Smooth muscle cell (in vitro differentiated cells): ENCODE data around the gene ZDHHC5. TPM values are rescaled to one million over a fixed set of nuclear protein-coding genes. Genes with fewer than 3 reads are reported as not detected.
A peak's percentile ranks its signal among the peaks of the same experiment; 100 is the strongest.

Experiments
- DNase-seq: peaks from one replicate; lab custom pipeline; 2025; ENCODE audit not compliant: unreplicated experiment; lab: John Stamatoyannopoulos, UW
- H2AFZ ChIP-seq: fragments of 200-600 bp; sonication (generic); 2 replicates; pipeline ENCODE4 v1.6.0; 2016; ENCODE audit warnings: antibody characterized with exemption, low read depth, mild to moderate bottlenecking
- H3F3A ChIP-seq: fragments of 200-600 bp; sonication (generic); 2 replicates; pipeline ENCODE4 v1.6.0; 2017; ENCODE audit warnings: antibody characterized with exemption, low read depth
- H3K27ac ChIP-seq: fragments of 200-600 bp; sonication (generic); 2 replicates; pipeline ENCODE4 v1.5.1; 2016; ENCODE audit warnings: low read depth, mild to moderate bottlenecking
- H3K27me3 ChIP-seq: fragments of 200-600 bp; sonication (generic); 2 replicates; pipeline ENCODE4 v1.6.1; 2016; ENCODE audit warnings: low read depth, mild to moderate bottlenecking
- H3K36me3 ChIP-seq: fragments of 200-600 bp; sonication (generic); 2 replicates; pipeline ENCODE4 v1.5.1; 2016; ENCODE audit warnings: low read depth
- H3K4me1 ChIP-seq: fragments of 200-600 bp; sonication (generic); 2 replicates; pipeline ENCODE4 v1.5.1; 2016; ENCODE audit warnings: low read depth
- H3K4me2 ChIP-seq: fragments of 200-600 bp; sonication (generic); 2 replicates; pipeline ENCODE4 v1.6.0; 2016; ENCODE audit warnings: mild to moderate bottlenecking
- H3K4me3 ChIP-seq: fragments of 200-600 bp; sonication (generic); 2 replicates; pipeline ENCODE4 v1.5.1; 2016; ENCODE audit warnings: mild to moderate bottlenecking
- H3K79me2 ChIP-seq: fragments of 200-600 bp; sonication (generic); 2 replicates; pipeline ENCODE4 v1.6.0; 2016; ENCODE audit warnings: low read depth, mild to moderate bottlenecking
- H3K9ac ChIP-seq: fragments of 200-600 bp; sonication (generic); 2 replicates; pipeline ENCODE4 v1.6.0; 2016; ENCODE audit warnings: low read depth
- H3K9me3 ChIP-seq: fragments of 200-600 bp; sonication (generic); replicated peaks from 2 replicates; pipeline ENCODE4 v1.5.1; 2016; ENCODE audit warnings: low read depth
- H4K20me1 ChIP-seq: fragments of 200-600 bp; sonication (generic); 2 replicates; pipeline ENCODE4 v1.6.0; 2016; ENCODE audit warnings: low read depth
- CTCF ChIP-seq: fragments of 200-600 bp; sonication (generic); IDR thresholded peaks from 2 replicates; pipeline ENCODE4 v1.5.1; 2017; ENCODE audit warnings: borderline replicate concordance, mild to moderate bottlenecking, antibody characterized with exemption; ENCODE audit not compliant: insufficient read depth, poor library complexity, severe bottlenecking
- WGBS: methylation state at CpG from one replicate; pipeline ENCODE4 v1.1.7; 2016; ENCODE audit warnings: low lambda C conversion rate; 5-methylcytosine and 5-hydroxymethylcytosine counted together
- polyA plus RNA-seq: library from polyadenylated mRNA; unstranded; fragments of >200 nt; fragmentation: Nextera tagmentation; extraction: Ambion mirVana; gene quantifications from 2 replicates; pipeline ENCODE4 v1.2.1, GENCODE V29; 2016
- total RNA-seq: library from RNA; depleted of rRNA; stranded (reverse); fragments of >200 nt; gene quantifications from 2 replicates; pipeline ENCODE4 v1.2.3, GENCODE V29; 2014

Gene ZDHHC5
- total and polyA plus RNA-seq, 2 experiments from 2014 or later: 34.5 to 38.0 TPM

GRCh38 chr11:57668434-57668782, 494 bp downstream of the ZDHHC5 start:
- H3K4me2 ChIP-seq: peak overlapping the region; percentile 92
- peak overlapping the region; percentile 98 for H3K27ac ChIP-seq
- no peaks in the 10 kb centered on the region for H3K9me3 ChIP-seq
- H3K4me3 ChIP-seq: peak overlapping the region; percentile 79
- peaks cover 50% of the 10 kb centered on the region for H3K79me2 ChIP-seq
- peak overlapping the region; percentile 62 for H2AFZ ChIP-seq
- no peaks in the 10 kb centered on the region for H3K36me3 ChIP-seq
- WGBS: under 1% methylated on average over 16 of the region's 31 CpGs
- peaks cover 31% of the 10 kb centered on the region for H4K20me1 ChIP-seq
- no peak for DNase-seq
- H3K4me1 ChIP-seq: peaks cover 15% of the 10 kb centered on the region
- no peaks in the 10 kb centered on the region for H3F3A ChIP-seq
- no peak for TF ChIP-seq CTCF
- peak overlapping the region; percentile 99 for H3K9ac ChIP-seq
- H3K27me3 ChIP-seq: no peaks in the 10 kb centered on the region

- H2AFZ ChIP-seq: no peak overlapping the region
- no peak overlapping the region for H3K9ac ChIP-seq
- no peak overlapping the region for H3K4me2 ChIP-seq
- H3K4me1 ChIP-seq: peaks cover 7% of the 10 kb centered on the region
- peaks cover 93% of the 10 kb centered on the region for H3K79me2 ChIP-seq
- no peak for TF ChIP-seq CTCF
- H3K9me3 ChIP-seq: no peaks in the 10 kb centered on the region
- H4K20me1 ChIP-seq: peaks cover 74% of the 10 kb centered on the region
- no peaks in the 10 kb centered on the region for H3F3A ChIP-seq
- no peak for DNase-seq
- no peaks in the 10 kb centered on the region for H3K36me3 ChIP-seq
- peak overlapping the region; percentile 49 for H3K27ac ChIP-seq
- no peak overlapping the region for H3K4me3 ChIP-seq
- H3K27me3 ChIP-seq: no peaks in the 10 kb centered on the region
These were observed 6.3 kb downstream of the ZDHHC5 start for GRCh38 chr11:57674251-57674650.

GRCh38 chr11:57675176-57675941, 7.4 kb downstream of the ZDHHC5 start:
- TF ChIP-seq CTCF: no peak
- H3K9me3 ChIP-seq: no peaks in the 10 kb centered on the region
- H2AFZ ChIP-seq: no peak overlapping the region
- no peaks in the 10 kb centered on the region for H3K36me3 ChIP-seq
- H3K4me2 ChIP-seq: peak overlapping the region; percentile 4
- no peaks in the 10 kb centered on the region for H3K4me1 ChIP-seq
- peaks cover 93% of the 10 kb centered on the region for H3K79me2 ChIP-seq
- H3K27me3 ChIP-seq: no peaks in the 10 kb centered on the region
- no peak for DNase-seq
- H3K4me3 ChIP-seq: no peak overlapping the region
- H3K9ac ChIP-seq: no peak overlapping the region
- no peaks in the 10 kb centered on the region for H3F3A ChIP-seq
- peaks cover 81% of the 10 kb centered on the region for H4K20me1 ChIP-seq
- H3K27ac ChIP-seq: peak overlapping the region; percentile 49
- 93% methylated on average over 3 of the region's 3 CpGs for WGBS

GRCh38 chr11:57679396-57679795, 11.5 kb downstream of the ZDHHC5 start:
- H3K36me3 ChIP-seq: peaks cover 11% of the 10 kb centered on the region
- H4K20me1 ChIP-seq: peaks cover 71% of the 10 kb centered on the region
- peak overlapping the region; percentile 67 for H3K27ac ChIP-seq
- TF ChIP-seq CTCF: no peak
- H3K9ac ChIP-seq: peak overlapping the region; percentile 16
- no peaks in the 10 kb centered on the region for H3K27me3 ChIP-seq
- 87% methylated on average over 4 of the region's 4 CpGs for WGBS
- H3K9me3 ChIP-seq: no peaks in the 10 kb centered on the region
- no peaks in the 10 kb centered on the region for H3F3A ChIP-seq
- H2AFZ ChIP-seq: no peak overlapping the region
- DNase-seq: no peak
- H3K4me2 ChIP-seq: no peak overlapping the region
- peaks cover 88% of the 10 kb centered on the region for H3K79me2 ChIP-seq
- no peaks in the 10 kb centered on the region for H3K4me1 ChIP-seq
- no peak overlapping the region for H3K4me3 ChIP-seq
